OCI-LY1 (cell line): Measurements from ENCODE around the gene ZNF469.
"Not testable (repeated sequence)": the region's sequence is repeated elsewhere in the genome, so short reads cannot be mapped to it uniquely, and the experiment has no call there.

Experiments
- H2AFZ ChIP-seq: fragments of 200-600 bp; sonication (generic), shearing (Covaris generic); 2 replicates; pipeline ENCODE4 v1.6.0; 2014; ENCODE audit warnings: antibody characterized with exemption, mild to moderate bottlenecking, low read length
- H3F3A ChIP-seq: fragments of 200-600 bp; sonication (generic), shearing (Covaris generic); 2 replicates; pipeline ENCODE4 v1.6.0; 2014; ENCODE audit warnings: mild to moderate bottlenecking, antibody characterized with exemption, low read length, moderate library complexity; ENCODE audit not compliant: insufficient read depth
- H3K27ac ChIP-seq: fragments of 200-600 bp; sonication (generic); 2 replicates; pipeline ENCODE4 v1.5.1; 2014; ENCODE audit warnings: low read length, mixed run types, mild to moderate bottlenecking, low read depth; ENCODE audit not compliant: poor library complexity, severe bottlenecking
- H3K27me3 ChIP-seq: fragments of 200-600 bp; sonication (generic); 2 replicates; pipeline ENCODE4 v1.6.0; 2014; ENCODE audit warnings: antibody characterized with exemption, mild to moderate bottlenecking, low read length, moderate library complexity; ENCODE audit not compliant: insufficient read depth
- H3K36me3 ChIP-seq: fragments of 200-600 bp; sonication (generic); 2 replicates; pipeline ENCODE4 v1.6.1; 2014; ENCODE audit warnings: mild to moderate bottlenecking, antibody characterized with exemption, low read length, moderate library complexity, mixed read lengths; ENCODE audit not compliant: insufficient read depth
- H3K4me1 ChIP-seq: fragments of 200-600 bp; sonication (generic); 2 replicates; pipeline ENCODE4 v1.5.1; 2014; ENCODE audit warnings: mild to moderate bottlenecking, low read length, moderate library complexity; ENCODE audit not compliant: insufficient read depth, severe bottlenecking
- H3K4me2 ChIP-seq: fragments of 200-600 bp; sonication (generic), shearing (Covaris generic); 2 replicates; pipeline ENCODE4 v1.6.1; 2014; ENCODE audit warnings: low read length
- H3K4me3 ChIP-seq: fragments of 200-600 bp; sonication (generic); 2 replicates; pipeline ENCODE4 v1.5.1; 2014; ENCODE audit warnings: low read length, low read depth, mild to moderate bottlenecking, mixed read lengths; ENCODE audit not compliant: poor library complexity, severe bottlenecking
- H3K79me2 ChIP-seq: fragments of 200-600 bp; shearing (Covaris generic); 2 replicates; pipeline ENCODE4 v1.6.1; 2016; ENCODE audit warnings: mixed run types, low read length, mixed read lengths; ENCODE audit not compliant: insufficient read depth
- H3K9ac ChIP-seq: fragments of 200-600 bp; sonication (generic), shearing (Covaris generic); 2 replicates; pipeline ENCODE4 v1.6.1; 2014; ENCODE audit warnings: mild to moderate bottlenecking, low read length, mixed read lengths
- H3K9me2 ChIP-seq: fragments of 200-600 bp; sonication (generic), shearing (Covaris generic); 2 replicates; pipeline ENCODE4 v1.6.1; 2014; ENCODE audit warnings: low read depth, mild to moderate bottlenecking, low read length, mixed read lengths
- H3K9me3 ChIP-seq: fragments of 200-600 bp; shearing (Covaris generic); 2 replicates; pipeline ENCODE4 v1.6.1; 2014; ENCODE audit warnings: low read length, mixed read lengths
- H4K20me1 ChIP-seq: fragments of 200-600 bp; sonication (generic), shearing (Covaris generic); 2 replicates; pipeline ENCODE4 v1.6.0; 2016; ENCODE audit warnings: mild to moderate bottlenecking, low read length; ENCODE audit not compliant: insufficient read depth
- CTCF ChIP-seq: fragments of 200-600 bp; sonication (generic), shearing (Covaris generic); IDR thresholded peaks from 2 replicates; pipeline ENCODE4 v1.5.1; 2017; ENCODE audit warnings: mild to moderate bottlenecking, antibody characterized with exemption, low read length, moderate library complexity, mixed read lengths
- EZH2 ChIP-seq: fragments of 200-600 bp; sonication (generic), shearing (Covaris generic); IDR thresholded peaks from 2 replicates; pipeline ENCODE4 v1.8.0; 2017; ENCODE audit warnings: borderline replicate concordance, mixed run types, mild to moderate bottlenecking, antibody characterized with exemption, low read length, moderate library complexity, mixed read lengths

ZNF469 gene

GRCh38 chr16:88359008-88359407 lies 23.8 kb upstream of the ZNF469 start:
- Histone ChIP-seq H3K27ac (no peak overlapping the region), H3K79me2 (no peaks in the 10 kb centered on the region), H4K20me1 (no peaks in the 10 kb centered on the region), H3K9me2 (no peaks in the 10 kb centered on the region), H3K27me3 (0 out of 2 replicates have a peak, but pooled peaks cover 5% of the 10 kb centered on the region), H3K4me1 (peaks cover 14% of the 10 kb centered on the region), H3K4me3 (no peak overlapping the region), H2AFZ (no peak overlapping the region), H3F3A (no peaks in the 10 kb centered on the region), H3K36me3 (no peaks in the 10 kb centered on the region; the same call in 1 of the 2 replicates), H3K9me3 (peaks cover 6% of the 10 kb centered on the region), H3K9ac (no peak overlapping the region), H3K4me2 (no peak overlapping the region)
- TF ChIP-seq CTCF: no peak
- no peak for TF ChIP-seq EZH2

GRCh38 chr16:88360401-88360800 lies 22.4 kb upstream of the ZNF469 start:
- not testable (repeated sequence) for H3K9ac ChIP-seq, H3K36me3 ChIP-seq, H4K20me1 ChIP-seq, H3K27me3 ChIP-seq, H3K9me3 ChIP-seq, H3K27ac ChIP-seq, H2AFZ ChIP-seq, H3K79me2 ChIP-seq, H3K4me2 ChIP-seq, H3K4me3 ChIP-seq, H3F3A ChIP-seq, H3K9me2 ChIP-seq
- peaks cover 19% of the 10 kb centered on the region for H3K4me1 ChIP-seq

GRCh38 chr16:88360999-88361398 lies 21.8 kb upstream of the ZNF469 start:
- Histone ChIP-seq H2AFZ (no peak overlapping the region), H3K4me3 (no peak overlapping the region), H3K9me3 (peaks cover 6% of the 10 kb centered on the region), H3F3A (no peaks in the 10 kb centered on the region), H3K4me1 (peaks cover 19% of the 10 kb centered on the region), H3K4me2 (no peak overlapping the region), H3K27me3 (0 out of 2 replicates have a peak, but pooled peaks cover 5% of the 10 kb centered on the region), H3K27ac (no peak overlapping the region), H3K36me3 (no peaks in the 10 kb centered on the region; the same call in 1 of the 2 replicates), H4K20me1 (no peaks in the 10 kb centered on the region), H3K9me2 (no peaks in the 10 kb centered on the region), H3K9ac (no peak overlapping the region), H3K79me2 (no peaks in the 10 kb centered on the region)
- TF ChIP-seq EZH2 (no peak), CTCF (no peak)

GRCh38 chr16:88361775-88362174 lies 21.0 kb upstream of the ZNF469 start:
- Histone ChIP-seq H3K4me2 (no peak overlapping the region), H3K27me3 (0 out of 2 replicates have a peak, but pooled peaks cover 5% of the 10 kb centered on the region)
- TF ChIP-seq CTCF (no peak), EZH2 (no peak)

More at GRCh38 chr16:88361775-88362174, 21.0 kb upstream of the ZNF469 start:
- Histone ChIP-seq H2AFZ (no peak overlapping the region), H3K4me3 (no peak overlapping the region), H3K4me1 (peaks cover 19% of the 10 kb centered on the region), H3F3A (no peaks in the 10 kb centered on the region), H3K9me2 (no peaks in the 10 kb centered on the region), H3K27ac (no peak overlapping the region), H4K20me1 (no peaks in the 10 kb centered on the region), H3K9ac (no peak overlapping the region), H3K79me2 (no peaks in the 10 kb centered on the region), H3K36me3 (no peaks in the 10 kb centered on the region; the same call in 1 of the 2 replicates), H3K9me3 (peaks cover 6% of the 10 kb centered on the region)
